HEK293 (cell line): ENCODE results near the gene HECTD2.
"Not testable (repeated sequence)": the region's sequence is repeated elsewhere in the genome, so short reads cannot be mapped to it uniquely, and the experiment has no call there.

Experiments
- CTCF ChIP-seq: fragments of 450-650 bp; formaldehyde crosslinking; IDR thresholded peaks from 2 replicates; pipeline ENCODE4 v1.5.1; 2016; ENCODE audit warnings: missing biosample characterization, missing genetic modification characterization
- REPIN1 ChIP-seq: fragments of 450-650 bp; formaldehyde crosslinking; IDR thresholded peaks from 2 replicates; pipeline ENCODE4 v1.5.1; 2017; ENCODE audit warnings: missing biosample characterization, missing genetic modification characterization, low read depth
- SP7 ChIP-seq: fragments of 450-650 bp; formaldehyde crosslinking; IDR thresholded peaks from 2 replicates; pipeline ENCODE4 v1.5.1; 2016; ENCODE audit warnings: missing biosample characterization, missing genetic modification characterization
- YY1 ChIP-seq: fragments of 450-650 bp; formaldehyde crosslinking; IDR thresholded peaks from 2 replicates; pipeline ENCODE4 v1.5.1; 2018; ENCODE audit warnings: missing biosample characterization, missing genetic modification characterization
- ZFHX2 ChIP-seq: fragments of 450-650 bp; formaldehyde crosslinking; conservative IDR thresholded peaks from 2 replicates; pipeline ENCODE4 v1.5.1; 2016; ENCODE audit warnings: missing biosample characterization, missing genetic modification characterization
- ZNF211 ChIP-seq: fragments of 450-650 bp; formaldehyde crosslinking; IDR thresholded peaks from 2 replicates; pipeline ENCODE4 v1.5.1; 2016; ENCODE audit warnings: low read depth, missing biosample characterization, missing genetic modification characterization
- ZNF239 ChIP-seq: fragments of 450-650 bp; formaldehyde crosslinking; IDR thresholded peaks from 2 replicates; pipeline ENCODE4 v1.5.1; 2016; ENCODE audit warnings: missing biosample characterization, missing genetic modification characterization
- ZNF335 ChIP-seq: fragments of 450-650 bp; formaldehyde crosslinking; conservative IDR thresholded peaks from 2 replicates; pipeline ENCODE4 v1.5.1; 2016; ENCODE audit warnings: missing biosample characterization, missing genetic modification characterization
- ZNF629 ChIP-seq: fragments of 450-650 bp; formaldehyde crosslinking; IDR thresholded peaks from 2 replicates; pipeline ENCODE4 v1.5.1; 2017; ENCODE audit warnings: missing biosample characterization, missing genetic modification characterization
- ZXDB ChIP-seq: fragments of 450-650 bp; formaldehyde crosslinking; IDR thresholded peaks from 2 replicates; pipeline ENCODE4 v1.5.1; 2016; ENCODE audit warnings: missing biosample characterization, missing genetic modification characterization
- TF ChIP-seq, protein P1 (sequence below): fragments of 450-650 bp; IDR thresholded peaks from 2 replicates; pipeline ENCODE4 v1.5.1; 2018; ENCODE audit warnings: missing biosample characterization, mild to moderate bottlenecking, missing genetic modification characterization
- TF ChIP-seq, protein P2 (sequence below): fragments of 450-650 bp; formaldehyde crosslinking; IDR thresholded peaks from 2 replicates; pipeline ENCODE4 v1.5.1; 2016; ENCODE audit warnings: missing biosample characterization, missing genetic modification characterization
- TF ChIP-seq, protein P3 (sequence below): fragments of 450-650 bp; formaldehyde crosslinking; conservative IDR thresholded peaks from 2 replicates; pipeline ENCODE4 v1.5.1; 2016; ENCODE audit warnings: low read depth, missing biosample characterization, missing genetic modification characterization

DNA sequence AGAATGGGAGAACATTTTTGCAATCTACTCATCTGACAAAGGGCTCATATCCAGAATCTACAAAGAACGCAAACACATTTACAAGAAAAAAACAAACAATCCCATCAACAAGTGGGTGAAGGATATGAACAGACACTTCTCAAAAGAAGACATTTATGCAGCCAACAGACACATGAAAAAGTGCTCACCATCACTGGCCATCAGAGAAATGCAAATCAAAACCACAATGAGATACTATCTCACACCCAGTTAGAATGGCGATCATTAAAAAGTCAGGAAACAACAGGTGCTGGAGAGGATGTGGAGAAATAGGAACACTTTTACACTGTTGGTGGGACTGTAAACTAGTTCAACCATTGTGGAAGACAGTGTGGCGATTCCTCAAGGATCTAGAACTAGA is 44.6 kb upstream of the HECTD2 start:
- TF ChIP-seq CTCF (tag by site-specific recombination); REPIN1 (tag by site-specific recombination); ZNF629; ZFHX2 (tag by site-specific recombination); ZXDB (tag by site-specific recombination); SP7 (tag by site-specific recombination); YY1; ZNF335 (tag by site-specific recombination); ZNF239; ZNF211: not testable (repeated sequence)
- TF ChIP-seq, protein P1, sequence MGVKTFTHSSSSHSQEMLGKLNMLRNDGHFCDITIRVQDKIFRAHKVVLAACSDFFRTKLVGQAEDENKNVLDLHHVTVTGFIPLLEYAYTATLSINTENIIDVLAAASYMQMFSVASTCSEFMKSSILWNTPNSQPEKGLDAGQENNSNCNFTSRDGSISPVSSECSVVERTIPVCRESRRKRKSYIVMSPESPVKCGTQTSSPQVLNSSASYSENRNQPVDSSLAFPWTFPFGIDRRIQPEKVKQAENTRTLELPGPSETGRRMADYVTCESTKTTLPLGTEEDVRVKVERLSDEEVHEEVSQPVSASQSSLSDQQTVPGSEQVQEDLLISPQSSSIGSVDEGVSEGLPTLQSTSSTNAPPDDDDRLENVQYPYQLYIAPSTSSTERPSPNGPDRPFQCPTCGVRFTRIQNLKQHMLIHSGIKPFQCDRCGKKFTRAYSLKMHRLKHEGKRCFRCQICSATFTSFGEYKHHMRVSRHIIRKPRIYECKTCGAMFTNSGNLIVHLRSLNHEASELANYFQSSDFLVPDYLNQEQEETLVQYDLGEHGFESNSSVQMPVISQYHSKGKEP (tag by site-specific recombination) = not testable (repeated sequence)
- TF ChIP-seq, protein P2, sequence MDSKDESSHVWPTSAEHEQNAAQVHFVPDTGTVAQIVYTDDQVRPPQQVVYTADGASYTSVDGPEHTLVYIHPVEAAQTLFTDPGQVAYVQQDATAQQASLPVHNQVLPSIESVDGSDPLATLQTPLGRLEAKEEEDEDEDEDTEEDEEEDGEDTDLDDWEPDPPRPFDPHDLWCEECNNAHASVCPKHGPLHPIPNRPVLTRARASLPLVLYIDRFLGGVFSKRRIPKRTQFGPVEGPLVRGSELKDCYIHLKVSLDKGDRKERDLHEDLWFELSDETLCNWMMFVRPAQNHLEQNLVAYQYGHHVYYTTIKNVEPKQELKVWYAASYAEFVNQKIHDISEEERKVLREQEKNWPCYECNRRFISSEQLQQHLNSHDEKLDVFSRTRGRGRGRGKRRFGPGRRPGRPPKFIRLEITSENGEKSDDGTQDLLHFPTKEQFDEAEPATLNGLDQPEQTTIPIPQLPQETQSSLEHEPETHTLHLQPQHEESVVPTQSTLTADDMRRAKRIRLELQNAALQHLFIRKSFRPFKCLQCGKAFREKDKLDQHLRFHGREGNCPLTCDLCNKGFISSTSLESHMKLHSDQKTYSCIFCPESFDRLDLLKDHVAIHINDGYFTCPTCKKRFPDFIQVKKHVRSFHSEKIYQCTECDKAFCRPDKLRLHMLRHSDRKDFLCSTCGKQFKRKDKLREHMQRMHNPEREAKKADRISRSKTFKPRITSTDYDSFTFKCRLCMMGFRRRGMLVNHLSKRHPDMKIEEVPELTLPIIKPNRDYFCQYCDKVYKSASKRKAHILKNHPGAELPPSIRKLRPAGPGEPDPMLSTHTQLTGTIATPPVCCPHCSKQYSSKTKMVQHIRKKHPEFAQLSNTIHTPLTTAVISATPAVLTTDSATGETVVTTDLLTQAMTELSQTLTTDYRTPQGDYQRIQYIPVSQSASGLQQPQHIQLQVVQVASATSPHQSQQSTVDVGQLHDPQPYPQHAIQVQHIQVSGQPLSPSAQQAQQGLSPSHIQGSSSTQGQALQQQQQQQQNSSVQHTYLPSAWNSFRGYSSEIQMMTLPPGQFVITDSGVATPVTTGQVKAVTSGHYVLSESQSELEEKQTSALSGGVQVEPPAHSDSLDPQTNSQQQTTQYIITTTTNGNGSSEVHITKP (tag by site-specific recombination) = not testable (repeated sequence)
- TF ChIP-seq, protein P3, sequence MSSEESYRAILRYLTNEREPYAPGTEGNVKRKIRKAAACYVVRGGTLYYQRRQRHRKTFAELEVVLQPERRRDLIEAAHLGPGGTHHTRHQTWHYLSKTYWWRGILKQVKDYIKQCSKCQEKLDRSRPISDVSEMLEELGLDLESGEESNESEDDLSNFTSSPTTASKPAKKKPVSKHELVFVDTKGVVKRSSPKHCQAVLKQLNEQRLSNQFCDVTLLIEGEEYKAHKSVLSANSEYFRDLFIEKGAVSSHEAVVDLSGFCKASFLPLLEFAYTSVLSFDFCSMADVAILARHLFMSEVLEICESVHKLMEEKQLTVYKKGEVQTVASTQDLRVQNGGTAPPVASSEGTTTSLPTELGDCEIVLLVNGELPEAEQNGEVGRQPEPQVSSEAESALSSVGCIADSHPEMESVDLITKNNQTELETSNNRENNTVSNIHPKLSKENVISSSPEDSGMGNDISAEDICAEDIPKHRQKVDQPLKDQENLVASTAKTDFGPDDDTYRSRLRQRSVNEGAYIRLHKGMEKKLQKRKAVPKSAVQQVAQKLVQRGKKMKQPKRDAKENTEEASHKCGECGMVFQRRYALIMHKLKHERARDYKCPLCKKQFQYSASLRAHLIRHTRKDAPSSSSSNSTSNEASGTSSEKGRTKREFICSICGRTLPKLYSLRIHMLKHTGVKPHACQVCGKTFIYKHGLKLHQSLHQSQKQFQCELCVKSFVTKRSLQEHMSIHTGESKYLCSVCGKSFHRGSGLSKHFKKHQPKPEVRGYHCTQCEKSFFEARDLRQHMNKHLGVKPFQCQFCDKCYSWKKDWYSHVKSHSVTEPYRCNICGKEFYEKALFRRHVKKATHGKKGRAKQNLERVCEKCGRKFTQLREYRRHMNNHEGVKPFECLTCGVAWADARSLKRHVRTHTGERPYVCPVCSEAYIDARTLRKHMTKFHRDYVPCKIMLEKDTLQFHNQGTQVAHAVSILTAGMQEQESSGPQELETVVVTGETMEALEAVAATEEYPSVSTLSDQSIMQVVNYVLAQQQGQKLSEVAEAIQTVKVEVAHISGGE = not testable (repeated sequence)
